Spleen (tissue), 11 donors: ENCODE results near the gene SASH1. TPM values are rescaled to one million over a fixed set of nuclear protein-coding genes. Genes with fewer than 3 reads are reported as not detected.

ENCODE experiments used
- DNase-seq: peaks from one replicate; pipeline ENCODE4 v3.0.0-alpha.2; 2020
- H3K27ac ChIP-seq, 8 donors: fragments of 200-600 bp; sonication (generic) in 7 of 8; 1 replicate in 4 of 8; 2 replicates in 4 of 8; pipeline versions ENCODE4 v1.5.0 to v1.8.0; 2016 to 2021; ENCODE audit warnings: inconsistent platforms in 4 of 8, mild to moderate bottlenecking in 4 of 8, moderate library complexity in 1 of 8
- H3K27me3 ChIP-seq, 7 donors: fragments of 200-600 bp; sonication (generic) in 6 of 7; replicated peaks in 1 of 7; 1 replicate in 4 of 7; 2 replicates in 3 of 7; pipeline versions ENCODE4 v1.5.0 to v1.8.0; 2016 to 2021; ENCODE audit warnings: inconsistent platforms in 3 of 7, mild to moderate bottlenecking in 1 of 7
- H3K36me3 ChIP-seq, 6 donors: fragments of 200-600 bp; sonication (generic) in 5 of 6; 1 replicate in 4 of 6; 2 replicates in 2 of 6; pipeline versions ENCODE4 v1.5.0 to v1.8.0; 2016 to 2021; ENCODE audit warnings: inconsistent platforms in 2 of 6
- H3K4me1 ChIP-seq, 6 donors: fragments of 200-600 bp; sonication (generic) in 5 of 6; 1 replicate in 3 of 6; 2 replicates in 3 of 6; pipeline versions ENCODE4 v1.5.0 to v1.8.0; 2016 to 2021; ENCODE audit warnings: inconsistent platforms in 3 of 6
- H3K4me3 ChIP-seq, 8 donors: fragments of 200-600 bp; sonication (generic) in 7 of 8; 1 replicate in 4 of 8; 2 replicates in 4 of 8; pipeline versions ENCODE4 v1.5.0 to v1.8.0; 2016 to 2021; ENCODE audit warnings: inconsistent platforms in 4 of 8, mild to moderate bottlenecking in 4 of 8, moderate library complexity in 2 of 8
- H3K9me3 ChIP-seq, 8 donors: fragments of 200-600 bp; sonication (generic) in 7 of 8; 1 replicate in 4 of 8; 2 replicates in 4 of 8; pipeline versions ENCODE4 v1.5.0 to v1.8.0; 2016 to 2021; ENCODE audit warnings: inconsistent platforms in 4 of 8
- CTCF ChIP-seq, 11 experiments: fragments of 200-600 bp in 7 of 11; fragments of 450-650 bp in 4 of 11; sonication (generic) in 4 of 11; IDR thresholded peaks in 8 of 11; conservative IDR thresholded peaks in 3 of 11; 1 replicate in 7 of 11; 2 replicates in 4 of 11; pipeline versions ENCODE4 v1.4.0 to v1.8.0; 2016 to 2021; ENCODE audit warnings: antibody characterized with exemption in 11 of 11, inconsistent platforms in 4 of 11, mild to moderate bottlenecking in 1 of 11
- POLR2A ChIP-seq, 3 donors: fragments of 450-650 bp; IDR thresholded peaks; one replicate each; pipeline ENCODE4 v1.5.1; 2017; ENCODE audit warnings: antibody characterized with exemption in 3 of 3, mild to moderate bottlenecking in 1 of 3
- POLR2AphosphoS5 ChIP-seq, 3 donors: sonication (generic); formaldehyde crosslinking; IDR thresholded peaks; one replicate each; pipeline ENCODE4 v1.5.1; 2017; ENCODE audit warnings: antibody characterized with exemption in 3 of 3
- WGBS, 5 donors: extraction: QIAGEN DNeasy Blood & Tissue Kit in 3 of 5; methylation state at CpG; one replicate each; pipeline versions ENCODE4 v1.1.5 to v1.1.7; 2013 to 2018; 5-methylcytosine and 5-hydroxymethylcytosine counted together
- intact Hi-C: fragments of 100-400 bp; cut with DNase I; formaldehyde crosslinking; loops from one replicate; pipeline ENCODE4 v1.15.0; 2023; ENCODE audit warnings: low total_unique reads
- polyA plus RNA-seq, 3 donors: library from polyadenylated mRNA; stranded (reverse); fragments of 200-250 nt; gene quantifications; one replicate each; pipeline ENCODE4 v1.2.1, GENCODE V29; 2013
- total RNA-seq, 7 donors: library from RNA; depleted of rRNA in 3 of 7; stranded (reverse); fragments of >200 nt in 3 of 7; fragmentation: NEBNext Ultra II Directional in 4 of 7; extraction: Animal tissue kit (Norgen Biotek cat#: 25700) in 4 of 7; gene quantifications; one replicate each; pipeline versions ENCODE4 v1.1.0 to v1.2.1, GENCODE V29; 2016 to 2021
- donor health status: healthy with polysubstance abuse.
- donor health status: DM: no; HTN: no; CAD: no; lungs with moderate emphysema.
- donor health status: DM: no; HTN: no; CAD: no.
- donor health status: Bipolar disorder and iron deficiency.
- donor health status: healthy.
- donor health status: DM: no; HTN: no; CAD: no.
- donor health status: DM: yes; HTN: yes; CAD: no.

SASH1 gene
- total and polyA plus RNA-seq, 10 donors = 3.9 to 103 (median 57.9) TPM

- Histone ChIP-seq H3K27ac (peak overlapping the region in 7 of 8 donors; percentile 58 to 90 (median 80)), H3K4me3 (peak overlapping the region; percentile 26 to 74 (median 46)), H3K4me1 (peaks cover 0 to 26% (median 14%) of the 10 kb centered on the region in 6 donors), H3K36me3 (no peaks in the 10 kb centered on the region), H3K27me3 (peaks cover 0 to 60% (median 5%) of the 10 kb centered on the region in 7 donors), H3K9me3 (no peaks in the 10 kb centered on the region)
- no peak for DNase-seq
- 12 to 20% (median 15%) methylated on average over 8 of the region's 8 CpGs for WGBS, 5 donors
- intact Hi-C loops = no loop called here
- TF ChIP-seq CTCF (IDR thresholded peaks at IDR 0.05 in 8 of 11, conservative IDR thresholded peaks at IDR 0.05 in 3 of 11) (no peak), POLR2A (IDR thresholded peaks at IDR 0.05) (no peak), POLR2AphosphoS5 (IDR thresholded peaks at IDR 0.05) (no peak)
These were observed 613 bp upstream of the SASH1 start for GRCh38 chr6:148342100-148342349.

- H3K27ac ChIP-seq = peak overlapping the region in 7 of 8 donors; percentile 36 to 90 (median 80)
- TF ChIP-seq POLR2A (IDR thresholded peaks at IDR 0.05) (no peak), CTCF (IDR thresholded peaks at IDR 0.05 in 8 of 11, conservative IDR thresholded peaks at IDR 0.05 in 3 of 11) (peak in 2 of 11 experiments; percentile 8 to 30)
- peaks cover 0 to 66% (median 5%) of the 10 kb centered on the region in 7 donors for H3K27me3 ChIP-seq
- DNase-seq = peak; percentile 77
- intact Hi-C loops = no loop called here
- H3K4me1 ChIP-seq = peaks cover 0 to 26% (median 14%) of the 10 kb centered on the region in 6 donors
- H3K4me3 ChIP-seq = peak overlapping the region; percentile 26 to 74 (median 46)
- WGBS, 5 donors = 6 to 23% (median 8%) methylated on average over 10 to 34 of the region's 34 CpGs
- H3K36me3 ChIP-seq = no peaks in the 10 kb centered on the region
- no peaks in the 10 kb centered on the region for H3K9me3 ChIP-seq
These were observed 577 bp downstream of the SASH1 start for GRCh38 chr6:148343047-148343782.

DNA sequence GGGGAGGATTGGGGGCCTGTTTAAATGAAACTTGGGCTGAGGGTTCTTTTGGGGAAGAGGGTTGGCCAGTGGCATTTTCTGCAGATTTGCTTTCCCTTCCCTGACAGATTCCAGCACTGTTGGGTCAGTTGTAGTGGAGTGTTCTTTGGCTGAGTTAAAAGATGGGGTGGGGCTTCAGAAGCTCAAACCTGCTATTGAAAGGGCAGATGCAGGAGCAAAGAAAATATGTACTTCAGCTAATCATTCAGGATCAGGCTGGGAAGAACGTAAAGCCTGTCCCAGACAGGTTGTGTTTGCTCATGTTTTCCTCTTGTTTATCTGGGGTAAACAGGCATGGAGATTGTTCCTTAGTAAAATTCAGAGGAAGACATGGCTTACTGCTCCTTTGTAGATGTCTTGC lies 2.5 kb downstream of the SASH1 start:
- Histone ChIP-seq H3K27me3 (peaks cover 0 to 63% (median 5%) of the 10 kb centered on the region in 7 donors), H3K36me3 (no peaks in the 10 kb centered on the region), H3K4me1 (peaks cover 0 to 26% (median 14%) of the 10 kb centered on the region in 6 donors), H3K4me3 (peak overlapping the region in 2 of 8 donors; percentile 59 to 74), H3K27ac (peak overlapping the region in 4 of 8 donors; percentile 1 to 60 (median 22)), H3K9me3 (no peaks in the 10 kb centered on the region)
- WGBS, 5 donors = 56 to 78% (median 61%) methylated on average over 1 of the region's 1 CpG
- intact Hi-C loops = no loop called here
- no peak for DNase-seq
- no peak for TF ChIP-seq POLR2A (IDR thresholded peaks at IDR 0.05)
- no peak for TF ChIP-seq CTCF (IDR thresholded peaks at IDR 0.05 in 8 of 11, conservative IDR thresholded peaks at IDR 0.05 in 3 of 11)
- no peak for TF ChIP-seq POLR2AphosphoS5 (IDR thresholded peaks at IDR 0.05)

DNA sequence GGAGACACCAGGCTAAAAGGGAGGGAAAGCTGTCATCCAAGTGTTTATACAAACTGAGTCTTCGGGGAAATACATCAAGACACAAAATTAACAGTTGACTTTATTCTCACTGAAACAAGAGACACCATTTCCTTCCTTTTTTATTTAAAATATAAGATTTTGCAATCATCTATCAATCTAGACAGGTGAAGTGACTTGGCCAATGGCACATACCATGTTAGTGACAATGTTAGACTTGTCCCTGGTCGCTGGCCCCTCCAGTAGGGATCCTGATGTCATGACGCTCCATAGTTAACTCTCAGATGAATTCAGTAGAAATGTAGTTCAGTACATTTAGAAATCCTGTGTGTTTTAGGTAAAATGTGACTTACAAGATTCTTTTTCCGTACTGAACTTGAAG lies 2.9 kb downstream of the SASH1 start:
- WGBS, 5 donors = 64 to 81% (median 75%) methylated on average over 4 of the region's 4 CpGs
- TF ChIP-seq POLR2A (IDR thresholded peaks at IDR 0.05) (no peak), CTCF (IDR thresholded peaks at IDR 0.05 in 8 of 11, conservative IDR thresholded peaks at IDR 0.05 in 3 of 11) (no peak), POLR2AphosphoS5 (IDR thresholded peaks at IDR 0.05) (no peak)
- H3K4me1 ChIP-seq = peaks cover 0 to 26% (median 14%) of the 10 kb centered on the region in 6 donors
- H3K4me3 ChIP-seq = peak overlapping the region in 2 of 8 donors; percentile 59 to 74
- DNase-seq = no peak
- H3K9me3 ChIP-seq = no peaks in the 10 kb centered on the region
- intact Hi-C loops = no loop called here
- H3K27me3 ChIP-seq = peaks cover 0 to 59% (median 5%) of the 10 kb centered on the region in 7 donors
- H3K27ac ChIP-seq = peak overlapping the region in 4 of 8 donors; percentile 1 to 60 (median 22)
- no peaks in the 10 kb centered on the region for H3K36me3 ChIP-seq
